ENCODE results near the gene KDM4D.

KDM4D gene

DNA sequence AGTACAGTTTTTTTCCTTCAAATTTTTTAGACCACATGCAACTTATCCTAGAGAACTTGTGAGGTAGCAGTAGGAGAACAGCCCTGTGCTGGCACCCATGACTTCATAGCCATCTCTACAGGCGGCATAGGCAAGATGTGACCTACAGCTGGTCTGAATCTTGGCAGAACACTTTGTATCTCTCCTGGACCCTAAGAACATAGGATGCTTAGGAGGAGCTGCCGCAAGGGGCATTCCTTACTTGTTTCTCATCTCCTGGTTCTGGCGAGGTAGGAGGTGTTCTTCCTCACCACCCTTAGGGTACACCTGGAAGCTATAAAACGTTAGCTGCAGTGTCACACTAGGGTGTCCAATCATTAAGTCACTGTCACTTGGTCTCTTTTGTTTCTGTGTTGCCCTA is 16.5 kb upstream of the KDM4D start:
- Histone ChIP-seq H3K4me2 (ENCODE audit: insufficient read depth, low read length) (no peak overlapping the region), H3K9ac (ENCODE audit: low read depth, low read length) (no peak overlapping the region), H4K20me1 (ENCODE audit: insufficient read depth, low read length) (no peaks in the 10 kb centered on the region), H3K79me2 (ENCODE audit: insufficient read depth, low read length) (no peaks in the 10 kb centered on the region), H3K9me3 (ENCODE audit: insufficient read depth, low read length, severe bottlenecking) (no peaks in the 10 kb centered on the region), H3K4me3 (ENCODE audit: low read depth in 1 of 2, low read length in 2 of 2) (no peak overlapping the region), H3K36me3 (ENCODE audit: insufficient read depth, low read length) (peaks cover 25% of the 10 kb centered on the region; the same call in 1 of the 2 replicates), H3K4me1 (ENCODE audit: insufficient read depth, low read length) (no peaks in the 10 kb centered on the region), H2AFZ (ENCODE audit: low read depth, low read length) (no peak overlapping the region), H3K27ac (ENCODE audit: low read length) (no peak overlapping the region), H3K27me3 (ENCODE audit: insufficient read depth, low read length, poor library complexity) (no peaks in the 10 kb centered on the region)
- DNase-seq (no peak), ATAC-seq (ENCODE audit: insufficient read depth, low read depth) (0 out of 3 replicates have a peak, but pooled peaks have one; percentile 18)
- TF ChIP-seq, protein P1, sequence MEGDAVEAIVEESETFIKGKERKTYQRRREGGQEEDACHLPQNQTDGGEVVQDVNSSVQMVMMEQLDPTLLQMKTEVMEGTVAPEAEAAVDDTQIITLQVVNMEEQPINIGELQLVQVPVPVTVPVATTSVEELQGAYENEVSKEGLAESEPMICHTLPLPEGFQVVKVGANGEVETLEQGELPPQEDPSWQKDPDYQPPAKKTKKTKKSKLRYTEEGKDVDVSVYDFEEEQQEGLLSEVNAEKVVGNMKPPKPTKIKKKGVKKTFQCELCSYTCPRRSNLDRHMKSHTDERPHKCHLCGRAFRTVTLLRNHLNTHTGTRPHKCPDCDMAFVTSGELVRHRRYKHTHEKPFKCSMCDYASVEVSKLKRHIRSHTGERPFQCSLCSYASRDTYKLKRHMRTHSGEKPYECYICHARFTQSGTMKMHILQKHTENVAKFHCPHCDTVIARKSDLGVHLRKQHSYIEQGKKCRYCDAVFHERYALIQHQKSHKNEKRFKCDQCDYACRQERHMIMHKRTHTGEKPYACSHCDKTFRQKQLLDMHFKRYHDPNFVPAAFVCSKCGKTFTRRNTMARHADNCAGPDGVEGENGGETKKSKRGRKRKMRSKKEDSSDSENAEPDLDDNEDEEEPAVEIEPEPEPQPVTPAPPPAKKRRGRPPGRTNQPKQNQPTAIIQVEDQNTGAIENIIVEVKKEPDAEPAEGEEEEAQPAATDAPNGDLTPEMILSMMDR (IDR thresholded peaks at IDR 0.05; ENCODE audit: borderline replicate concordance, extremely low read depth, low read length, poor library complexity, severe bottlenecking) = no peak
- TF ChIP-seq EZH2 (IDR thresholded peaks at IDR 0.05; ENCODE audit: borderline replicate concordance, low read depth, low read length, severe bottlenecking) = no peak

DNA sequence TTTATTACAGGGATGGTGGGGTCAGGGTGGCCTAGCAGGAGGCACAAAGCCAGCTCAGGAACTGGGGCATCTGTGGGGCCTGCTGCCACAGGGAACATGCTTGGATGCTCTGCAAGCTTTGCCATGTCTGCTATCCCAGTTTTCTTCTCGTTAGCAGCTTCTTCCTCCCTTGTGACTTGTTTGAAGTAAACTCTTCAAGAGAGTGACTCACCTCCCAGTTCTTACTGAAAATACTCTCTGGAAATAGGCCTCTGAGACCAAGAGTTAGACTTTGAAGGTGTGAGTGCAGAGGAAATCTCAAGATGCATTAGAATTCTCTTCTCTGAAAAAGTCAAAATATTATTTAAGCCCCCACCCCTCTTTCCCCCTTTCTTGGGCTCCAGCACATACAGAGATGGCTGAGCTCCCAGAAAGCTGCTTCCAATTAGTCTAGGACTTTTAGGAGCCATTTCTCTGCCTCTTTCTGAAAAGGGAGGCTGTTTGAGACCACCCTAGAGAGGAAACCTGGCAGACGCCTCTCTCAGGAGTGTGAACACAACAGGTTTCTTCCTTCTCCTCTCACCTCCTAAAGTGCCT is 15.3 kb upstream of the KDM4D start:
- H3K9ac ChIP-seq (ENCODE audit: low read depth, low read length) = no peak overlapping the region
- ATAC-seq (ENCODE audit: insufficient read depth, low read depth) (no peak), DNase-seq (no peak)
- H3K36me3 ChIP-seq (ENCODE audit: insufficient read depth, low read length) = peaks cover 36% of the 10 kb centered on the region
- TF ChIP-seq, protein P1 (IDR thresholded peaks at IDR 0.05; ENCODE audit: borderline replicate concordance, extremely low read depth, low read length, poor library complexity, severe bottlenecking) = no peak
- no peak for TF ChIP-seq EZH2 (IDR thresholded peaks at IDR 0.05; ENCODE audit: borderline replicate concordance, low read depth, low read length, severe bottlenecking)
- H3K27me3 ChIP-seq (ENCODE audit: insufficient read depth, low read length, poor library complexity) = no peaks in the 10 kb centered on the region
- no peak overlapping the region for H3K4me3 ChIP-seq (ENCODE audit: low read depth in 1 of 2, low read length in 2 of 2)
- H2AFZ ChIP-seq (ENCODE audit: low read depth, low read length) = no peak overlapping the region
- no peak overlapping the region for H3K4me2 ChIP-seq (ENCODE audit: insufficient read depth, low read length)
- no peaks in the 10 kb centered on the region for H3K79me2 ChIP-seq (ENCODE audit: insufficient read depth, low read length)
- no peak overlapping the region for H3K27ac ChIP-seq (ENCODE audit: low read length)
- H3K4me1 ChIP-seq (ENCODE audit: insufficient read depth, low read length) = no peaks in the 10 kb centered on the region
- no peaks in the 10 kb centered on the region for H3K9me3 ChIP-seq (ENCODE audit: insufficient read depth, low read length, severe bottlenecking)
- no peaks in the 10 kb centered on the region for H4K20me1 ChIP-seq (ENCODE audit: insufficient read depth, low read length)

DNA sequence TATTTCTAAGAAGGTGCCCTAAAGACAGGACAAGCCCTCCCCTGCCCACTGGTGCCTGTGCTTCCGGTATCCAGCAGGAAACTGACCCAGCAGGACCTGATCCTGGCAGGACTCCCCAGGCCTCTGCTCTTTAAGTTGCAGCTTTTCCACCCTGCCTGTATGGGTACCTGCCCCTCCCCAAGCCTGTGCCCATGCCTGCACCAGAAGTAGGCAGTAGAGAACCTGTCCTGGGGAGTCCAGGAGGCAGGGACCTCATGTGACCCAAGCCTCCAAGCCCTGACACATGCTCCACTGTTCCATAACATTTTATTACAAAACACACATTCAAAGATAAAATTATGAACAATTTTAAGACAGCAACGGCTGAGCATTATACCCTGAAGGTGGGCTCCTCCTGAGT is 14.3 kb upstream of the KDM4D start:
- Histone ChIP-seq H2AFZ (ENCODE audit: low read depth, low read length) (no peak overlapping the region), H3K9me3 (ENCODE audit: insufficient read depth, low read length, severe bottlenecking) (no peaks in the 10 kb centered on the region), H3K4me1 (ENCODE audit: insufficient read depth, low read length) (no peaks in the 10 kb centered on the region), H3K9ac (ENCODE audit: low read depth, low read length) (no peak overlapping the region), H3K27ac (ENCODE audit: low read length) (no peak overlapping the region), H3K36me3 (ENCODE audit: insufficient read depth, low read length) (peaks cover 45% of the 10 kb centered on the region), H3K4me3 (ENCODE audit: low read depth in 1 of 2, low read length in 2 of 2) (no peak overlapping the region), H3K27me3 (ENCODE audit: insufficient read depth, low read length, poor library complexity) (no peaks in the 10 kb centered on the region), H4K20me1 (ENCODE audit: insufficient read depth, low read length) (no peaks in the 10 kb centered on the region), H3K4me2 (ENCODE audit: insufficient read depth, low read length) (no peak overlapping the region), H3K79me2 (ENCODE audit: insufficient read depth, low read length) (no peaks in the 10 kb centered on the region)
- no peak for DNase-seq
- ATAC-seq (ENCODE audit: insufficient read depth, low read depth) = no peak; the same call in 2 of the 3 replicates
- TF ChIP-seq EZH2 (IDR thresholded peaks at IDR 0.05; ENCODE audit: borderline replicate concordance, low read depth, low read length, severe bottlenecking) = no peak

DNA sequence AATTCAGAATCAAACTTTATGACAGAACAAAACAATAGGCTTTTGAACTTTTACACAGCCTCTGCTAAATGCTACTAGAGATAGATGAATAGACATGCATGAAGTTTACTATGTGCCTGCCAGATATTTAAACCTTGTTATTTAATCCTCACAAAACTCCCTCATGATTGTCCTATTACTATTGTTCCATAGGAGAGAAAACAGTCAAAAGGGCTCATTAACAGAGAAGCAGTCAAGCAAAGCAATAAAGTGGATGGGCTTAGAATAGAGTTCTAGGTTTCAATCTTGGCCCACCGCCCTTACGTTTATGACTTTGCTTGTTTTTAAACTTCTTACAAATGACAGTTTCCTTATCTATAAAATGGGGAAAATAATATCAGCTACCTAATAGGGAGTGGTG is 13.0 kb upstream of the KDM4D start:
- Histone ChIP-seq H3K4me3 (ENCODE audit: low read depth in 1 of 2, low read length in 2 of 2) (no peak overlapping the region), H3K9me3 (ENCODE audit: insufficient read depth, low read length, severe bottlenecking) (no peaks in the 10 kb centered on the region), H2AFZ (ENCODE audit: low read depth, low read length) (no peak overlapping the region), H3K4me2 (ENCODE audit: insufficient read depth, low read length) (no peak overlapping the region), H3K27ac (ENCODE audit: low read length) (no peak overlapping the region), H3K36me3 (ENCODE audit: insufficient read depth, low read length) (peaks cover 58% of the 10 kb centered on the region), H3K27me3 (ENCODE audit: insufficient read depth, low read length, poor library complexity) (no peaks in the 10 kb centered on the region), H4K20me1 (ENCODE audit: insufficient read depth, low read length) (peaks cover 4% of the 10 kb centered on the region; the same call in 1 of the 2 replicates), H3K9ac (ENCODE audit: low read depth, low read length) (no peak overlapping the region), H3K4me1 (ENCODE audit: insufficient read depth, low read length) (no peaks in the 10 kb centered on the region), H3K79me2 (ENCODE audit: insufficient read depth, low read length) (no peaks in the 10 kb centered on the region)
- ATAC-seq (ENCODE audit: insufficient read depth, low read depth) (no peak), DNase-seq (no peak)
- no peak for TF ChIP-seq EZH2 (IDR thresholded peaks at IDR 0.05; ENCODE audit: borderline replicate concordance, low read depth, low read length, severe bottlenecking)
- TF ChIP-seq, protein P1 (IDR thresholded peaks at IDR 0.05; ENCODE audit: borderline replicate concordance, extremely low read depth, low read length, poor library complexity, severe bottlenecking) = no peak
